ENCODE measurements around the gene ASNSD1. TPM values are rescaled to one million over a fixed set of nuclear protein-coding genes. Genes with fewer than 3 reads are reported as not detected.

The ASNSD1 gene
- total RNA-seq, 1 experiment from 2014 or later = 48.5 TPM

- H3K27ac ChIP-seq (ENCODE audit: insufficient read length, low read depth, low read length) = no peak overlapping the region
- no peak overlapping the region for H3K4ac ChIP-seq (ENCODE audit: low read depth, low read length)
- no peaks in the 10 kb centered on the region for H4K20me1 ChIP-seq (ENCODE audit: control insufficient read depth, insufficient read depth, insufficient read length)
- H3T11ph ChIP-seq (ENCODE audit: low read length) = no peak overlapping the region
- no peaks in the 10 kb centered on the region for H3K4me1 Mint-ChIP-seq
- H3K4me1 ChIP-seq (ENCODE audit: insufficient read depth, low read length) = no peaks in the 10 kb centered on the region
- H4K91ac ChIP-seq (ENCODE audit: insufficient read length, low read depth, low read length) = no peak overlapping the region
- no peak overlapping the region for H3K23ac ChIP-seq (ENCODE audit: insufficient read length, low read depth, low read length)
- no peak overlapping the region for H3K27ac Mint-ChIP-seq
- H2BK15ac ChIP-seq (ENCODE audit: low read depth, low read length) = no peak overlapping the region
- no peak overlapping the region for H4K8ac ChIP-seq (replicated peaks; ENCODE audit: insufficient read length, low read depth, low read length)
- H3K14ac ChIP-seq (ENCODE audit: insufficient read depth, low read length) = no peak overlapping the region
- no peak for DNase-seq
- H4K5ac ChIP-seq (ENCODE audit: insufficient read length, low read depth, low read length) = no peak overlapping the region
- TF ChIP-seq CTCF (conservative IDR thresholded peaks at IDR 0.05) = no peak
- no peaks in the 10 kb centered on the region for H3K27me3 ChIP-seq (ENCODE audit: insufficient read depth, low read length)
- no CpG with 5 or more reads among the region's 1 CpG for WGBS (ENCODE audit: extremely low coverage, insufficient read length, low lambda C conversion rate)
- no peak overlapping the region for H2BK120ac ChIP-seq (ENCODE audit: low read depth, low read length, poor library complexity, severe bottlenecking)
- no peaks in the 10 kb centered on the region for H3K79me1 ChIP-seq (ENCODE audit: insufficient read depth, low read depth, low read length, poor library complexity, severe bottlenecking)
- no peak overlapping the region for H3K56ac ChIP-seq (ENCODE audit: insufficient read length, low read depth, low read length)
- H3K4me2 ChIP-seq (ENCODE audit: insufficient read depth, insufficient read length, low read length) = no peak overlapping the region
- H3K9me3 Mint-ChIP-seq = peaks cover 18 to 22% of the 10 kb centered on the region in 2 experiments
- peaks cover 5 to 15% (median 14%) of the 10 kb centered on the region in 3 experiments; a peak in 5 of 7 replicates for H3K36me3 Mint-ChIP-seq (ENCODE audit: insufficient read depth in 1 of 3, low read depth in 3 of 3)
- H3K9ac ChIP-seq (ENCODE audit: extremely low read depth, insufficient read length, low read length) = no peak overlapping the region
- no peak overlapping the region for H2BK5ac ChIP-seq (ENCODE audit: insufficient read length, low read length)
- H2BK20ac ChIP-seq (ENCODE audit: low read depth, low read length, poor library complexity, severe bottlenecking) = no peak overlapping the region
- H3K23me2 ChIP-seq (ENCODE audit: insufficient read length, low read depth, low read length, poor library complexity, severe bottlenecking) = no peaks in the 10 kb centered on the region
- no peaks in the 10 kb centered on the region for H3K79me2 ChIP-seq (ENCODE audit: insufficient read depth, low read length)
- no peak overlapping the region for H2AK5ac ChIP-seq (ENCODE audit: insufficient read length, low read length)
- H3K27me3 Mint-ChIP-seq (ENCODE audit: low read depth) = peaks cover 3% of the 10 kb centered on the region; the same call in 1 of the 2 replicates
- H3K9me3 ChIP-seq (ENCODE audit: control insufficient read depth, low read depth, low read length) = no peaks in the 10 kb centered on the region
- H2BK12ac ChIP-seq (ENCODE audit: insufficient read length, low read depth, low read length) = no peak overlapping the region
- no peak overlapping the region for H3K18ac ChIP-seq (ENCODE audit: insufficient read length, low read depth, low read length)
- no peak overlapping the region for H3K4me3 Mint-ChIP-seq
- no peak overlapping the region for H2AFZ ChIP-seq (ENCODE audit: low read length)
These were observed 12.3 kb upstream of the ASNSD1 start for GRCh38 chr2:189648846-189649509.

All from H9 (cell line).